ENCODE data around the gene EFNA2.

- TF ChIP-seq CTCF (IDR thresholded peaks at IDR 0.05): no peak
- TF ChIP-seq POLR2A (IDR thresholded peaks at IDR 0.05): no peak
Observed at GRCh38 chr19:1261798-1262622, 23.7 kb upstream of the EFNA2 start.
